Fibroblast of the aortic adventitia (primary cell): ENCODE measurements around the gene CEP112. TPM values are rescaled to one million over a fixed set of nuclear protein-coding genes. Genes with fewer than 3 reads are reported as not detected.
"Not testable (repeated sequence)": the region's sequence is repeated elsewhere in the genome, so short reads cannot be mapped to it uniquely, and the experiment has no call there.

Experiments
- DNase-seq: peaks from one replicate; pipeline ENCODE4 v3.0.0-alpha.2; 2010; ENCODE audit warnings: low read depth
- H3K4me3 ChIP-seq: 2 replicates; pipeline ENCODE4 v1.5.1; 2011; ENCODE audit warnings: low read depth, mild to moderate bottlenecking, control low read depth, low read length, moderate library complexity
- total RNA-seq: library from RNA; depleted of rRNA; stranded (reverse); fragments of >200 nt; gene quantifications from 2 replicates; pipeline ENCODE4 v1.2.3, GENCODE V29; 2012; ENCODE audit warnings: low replicate concordance
- TF ChIP-seq, protein P1 (sequence below): IDR thresholded peaks from 2 replicates; pipeline ENCODE4 v1.5.1; 2011; ENCODE audit warnings: mild to moderate bottlenecking, low read length, control low read depth, inconsistent platforms; ENCODE audit not compliant: insufficient read depth

CEP112 gene
- total RNA-seq, 1 donor: 7.2 TPM

DNA sequence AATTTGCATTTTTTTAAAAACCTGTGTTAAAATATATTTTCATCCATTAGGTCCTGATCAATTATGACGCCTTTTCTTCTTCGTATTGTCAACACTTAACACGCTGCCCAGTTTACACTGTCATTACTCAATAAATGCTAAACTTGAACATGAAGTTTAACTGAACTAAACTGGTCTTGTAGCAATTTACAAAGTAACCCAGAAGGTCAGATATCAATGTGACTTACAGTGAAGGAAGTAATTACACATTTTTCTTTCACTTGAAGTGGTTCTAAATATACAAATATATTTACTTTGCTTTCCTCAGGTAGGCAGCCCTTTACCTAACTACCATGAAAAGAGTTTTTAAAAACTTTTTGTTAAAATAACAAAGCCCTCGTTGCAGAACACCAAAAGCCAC is 374.0 kb downstream of the CEP112 start:
- no peak for DNase-seq
- TF ChIP-seq, protein P1, sequence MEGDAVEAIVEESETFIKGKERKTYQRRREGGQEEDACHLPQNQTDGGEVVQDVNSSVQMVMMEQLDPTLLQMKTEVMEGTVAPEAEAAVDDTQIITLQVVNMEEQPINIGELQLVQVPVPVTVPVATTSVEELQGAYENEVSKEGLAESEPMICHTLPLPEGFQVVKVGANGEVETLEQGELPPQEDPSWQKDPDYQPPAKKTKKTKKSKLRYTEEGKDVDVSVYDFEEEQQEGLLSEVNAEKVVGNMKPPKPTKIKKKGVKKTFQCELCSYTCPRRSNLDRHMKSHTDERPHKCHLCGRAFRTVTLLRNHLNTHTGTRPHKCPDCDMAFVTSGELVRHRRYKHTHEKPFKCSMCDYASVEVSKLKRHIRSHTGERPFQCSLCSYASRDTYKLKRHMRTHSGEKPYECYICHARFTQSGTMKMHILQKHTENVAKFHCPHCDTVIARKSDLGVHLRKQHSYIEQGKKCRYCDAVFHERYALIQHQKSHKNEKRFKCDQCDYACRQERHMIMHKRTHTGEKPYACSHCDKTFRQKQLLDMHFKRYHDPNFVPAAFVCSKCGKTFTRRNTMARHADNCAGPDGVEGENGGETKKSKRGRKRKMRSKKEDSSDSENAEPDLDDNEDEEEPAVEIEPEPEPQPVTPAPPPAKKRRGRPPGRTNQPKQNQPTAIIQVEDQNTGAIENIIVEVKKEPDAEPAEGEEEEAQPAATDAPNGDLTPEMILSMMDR: no peak
- no peak overlapping the region for H3K4me3 ChIP-seq

DNA sequence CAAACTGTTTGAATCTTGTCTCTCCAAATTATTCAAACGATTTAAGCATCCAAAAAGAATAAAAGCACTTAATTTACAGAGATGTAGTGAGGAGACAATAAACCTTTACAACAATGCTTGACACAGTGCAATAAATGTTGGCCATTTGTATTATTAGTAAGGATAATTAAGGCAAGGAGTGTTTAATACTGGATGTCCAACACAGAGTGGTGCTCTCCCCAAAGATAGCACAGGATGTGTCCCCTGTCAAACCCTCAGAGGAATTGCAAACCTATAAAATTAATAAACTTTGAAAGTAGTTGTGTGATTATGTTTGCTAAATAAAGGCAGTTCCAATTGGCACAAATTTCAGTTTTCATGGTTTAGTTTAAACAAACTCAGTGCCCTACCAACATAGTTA is 377.5 kb downstream of the CEP112 start:
- TF ChIP-seq, protein P1: no peak
- DNase-seq: no peak
- no peak overlapping the region for H3K4me3 ChIP-seq

DNA sequence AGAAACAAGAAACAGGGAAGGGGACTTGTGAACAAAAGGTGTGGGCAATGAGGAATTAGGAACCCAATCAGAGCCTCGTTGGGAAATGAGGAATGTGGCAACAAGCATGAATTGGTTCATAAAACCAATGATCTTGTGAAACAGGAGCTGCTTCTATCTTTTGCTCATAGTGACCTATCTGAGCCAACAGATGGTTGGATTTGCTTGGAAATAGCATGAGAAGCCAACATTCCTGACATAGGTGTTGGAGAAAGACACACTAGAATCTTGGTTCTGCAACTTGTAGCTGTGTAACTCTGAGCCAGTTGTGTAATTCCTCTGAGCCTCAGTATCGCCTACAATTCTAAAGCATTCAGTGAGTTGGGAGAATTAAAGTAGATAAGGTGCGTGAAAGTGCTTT is 378.6 kb downstream of the CEP112 start:
- TF ChIP-seq, protein P1: no peak
- DNase-seq: peak; percentile 10
- H3K4me3 ChIP-seq: no peak overlapping the region

DNA sequence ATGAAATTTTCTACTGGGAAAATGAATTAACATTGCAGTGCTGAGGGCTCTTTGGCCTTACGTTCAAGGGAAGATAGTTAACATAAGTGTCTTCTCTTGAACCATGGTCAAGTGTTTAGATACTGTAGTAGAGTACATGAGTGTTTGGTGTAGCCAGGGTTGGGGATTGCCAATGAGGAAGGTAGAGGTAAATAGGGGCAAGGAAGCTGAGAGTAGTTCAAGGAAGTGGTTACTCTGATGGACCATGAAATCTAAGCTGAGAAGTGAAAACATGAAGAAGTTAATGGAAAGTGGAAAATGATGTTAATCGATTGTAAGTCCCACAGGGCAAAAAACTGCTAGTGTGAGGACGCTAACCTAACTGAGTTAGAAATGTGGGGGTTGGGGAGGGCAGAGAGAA is 380.9 kb downstream of the CEP112 start:
- TF ChIP-seq, protein P1: no peak
- no peak for DNase-seq
- H3K4me3 ChIP-seq: no peak overlapping the region

DNA sequence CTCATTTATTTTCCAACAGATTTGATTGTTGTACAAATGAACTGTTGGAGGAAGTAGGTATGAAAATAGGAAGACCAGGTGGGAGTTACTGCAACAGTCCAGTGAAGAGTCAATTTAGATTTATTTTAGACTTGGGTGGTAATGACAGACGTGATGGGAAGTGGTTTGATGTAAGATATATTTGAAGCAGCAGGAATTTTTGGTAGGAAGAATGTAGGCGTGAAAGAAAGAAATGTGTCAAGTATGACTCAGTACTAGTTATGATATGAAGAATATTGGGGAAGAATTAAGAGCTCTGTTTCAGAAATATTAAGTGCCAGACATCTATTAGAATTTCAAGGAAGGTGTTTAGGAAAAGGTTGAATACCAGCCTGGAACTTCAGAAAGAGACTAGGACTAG is 382.6 kb downstream of the CEP112 start:
- TF ChIP-seq, protein P1: no peak
- no peak overlapping the region for H3K4me3 ChIP-seq
- DNase-seq: no peak

DNA sequence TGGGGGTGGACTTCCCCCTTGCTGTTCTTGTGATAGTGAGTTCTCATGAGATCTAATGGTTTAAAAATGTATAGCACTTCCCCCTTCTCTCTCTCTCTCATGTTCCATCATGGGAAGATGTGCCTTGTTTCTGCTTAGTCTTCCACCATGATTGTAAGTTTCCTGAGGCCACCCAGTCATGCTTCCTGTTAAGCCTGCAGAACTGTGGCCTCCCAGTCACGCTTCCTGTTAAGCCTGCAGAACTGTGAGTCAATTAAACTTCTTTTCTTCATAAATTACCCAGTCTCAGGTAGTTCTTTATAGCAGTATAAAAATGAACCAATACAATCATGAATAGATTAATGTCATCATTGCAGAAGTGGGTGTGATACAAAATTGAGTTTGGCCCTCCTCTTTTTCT is 383.4 kb downstream of the CEP112 start:
- DNase-seq, H3K4me3 ChIP-seq: not testable (repeated sequence)

DNA sequence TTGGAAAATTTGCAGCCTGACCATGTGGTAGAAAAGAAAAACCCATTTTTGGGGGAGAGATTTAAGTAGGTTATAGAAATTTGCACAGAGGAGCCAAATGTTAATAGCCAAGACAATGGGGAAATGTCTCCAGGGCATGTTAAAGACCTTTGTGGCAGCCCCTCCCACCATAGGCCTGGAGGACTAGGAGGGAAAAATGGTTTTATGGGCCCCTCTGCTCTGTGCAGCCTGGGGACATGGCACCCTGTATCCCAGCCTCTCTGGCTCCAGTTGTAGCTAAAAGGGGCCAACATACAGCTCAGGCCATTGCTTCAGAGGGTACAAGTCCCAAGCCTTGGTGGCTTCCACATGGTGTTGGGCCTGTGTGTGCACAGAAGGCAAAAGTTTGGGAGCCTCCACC is 384.6 kb downstream of the CEP112 start:
- no peak for DNase-seq
- TF ChIP-seq, protein P1: no peak
- H3K4me3 ChIP-seq: no peak overlapping the region
